K562 (cell line): ENCODE results near the gene ADAM8.

Source experiments
- CREB1 ChIP-seq, 2 experiments: sonication (generic) in 1 of 2; formaldehyde crosslinking in 1 of 2; IDR thresholded peaks; 2 replicates each; pipeline versions ENCODE4 v1.6.1 to v1.8.0; 2012 to 2022; ENCODE audit warnings: inconsistent platforms in 1 of 2, mild to moderate bottlenecking in 1 of 2, missing genetic modification reagents in 1 of 2, moderate library complexity in 1 of 2
- DMBX1 ChIP-seq: fragments of 250-450 bp; sonication (Bioruptor Pico); IDR thresholded peaks from 2 replicates; pipeline ENCODE4 v1.8.0; 2022; ENCODE audit warnings: inconsistent platforms, mild to moderate bottlenecking, moderate library complexity, borderline replicate concordance
- ZNF445 ChIP-seq: fragments of 250-450 bp; sonication (Bioruptor Pico); IDR thresholded peaks from 2 replicates; pipeline ENCODE4 v1.4.0; 2020; ENCODE audit warnings: low read depth, mild to moderate bottlenecking, moderate library complexity
- TF ChIP-seq, protein P1 (sequence below), 3 experiments: IDR thresholded peaks in 2 of 3; conservative IDR thresholded peaks in 1 of 3; 2 replicates each; pipeline ENCODE4 v1.5.1; 2011 to 2012; ENCODE audit warnings: low read length in 3 of 3, mild to moderate bottlenecking in 3 of 3, control low read depth in 2 of 3, improper control_type of control experiment in 1 of 3, inconsistent platforms in 1 of 3, low read depth in 1 of 3, mixed read lengths in 1 of 3, moderate library complexity in 1 of 3; ENCODE audit not compliant: insufficient read depth in 2 of 3
- TF ChIP-seq, protein P2 (sequence below): sonication (generic); formaldehyde crosslinking; IDR thresholded peaks from 2 replicates; pipeline ENCODE4 v1.4.0; 2020; ENCODE audit warnings: mild to moderate bottlenecking, missing genetic modification reagents

DNA sequence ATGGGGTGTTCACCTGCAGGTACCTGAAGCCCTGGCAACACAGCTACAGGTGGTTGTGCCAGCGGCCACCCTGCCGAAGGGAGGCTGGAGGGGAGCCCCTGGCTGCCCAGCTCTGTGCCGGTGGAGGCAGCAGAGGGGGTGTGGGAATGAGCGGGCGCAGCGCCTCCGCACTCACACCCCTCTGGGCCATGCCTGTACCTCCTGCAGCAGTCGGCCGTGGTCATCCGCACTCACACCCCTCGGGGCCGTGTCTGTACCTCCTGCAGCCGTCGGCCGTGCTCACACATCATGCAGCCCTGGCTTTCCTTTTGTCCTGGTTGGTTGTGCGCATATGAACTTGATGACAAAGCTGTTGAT, 33.7 kb upstream of the ADAM8 start:
- TF ChIP-seq, protein P1, sequence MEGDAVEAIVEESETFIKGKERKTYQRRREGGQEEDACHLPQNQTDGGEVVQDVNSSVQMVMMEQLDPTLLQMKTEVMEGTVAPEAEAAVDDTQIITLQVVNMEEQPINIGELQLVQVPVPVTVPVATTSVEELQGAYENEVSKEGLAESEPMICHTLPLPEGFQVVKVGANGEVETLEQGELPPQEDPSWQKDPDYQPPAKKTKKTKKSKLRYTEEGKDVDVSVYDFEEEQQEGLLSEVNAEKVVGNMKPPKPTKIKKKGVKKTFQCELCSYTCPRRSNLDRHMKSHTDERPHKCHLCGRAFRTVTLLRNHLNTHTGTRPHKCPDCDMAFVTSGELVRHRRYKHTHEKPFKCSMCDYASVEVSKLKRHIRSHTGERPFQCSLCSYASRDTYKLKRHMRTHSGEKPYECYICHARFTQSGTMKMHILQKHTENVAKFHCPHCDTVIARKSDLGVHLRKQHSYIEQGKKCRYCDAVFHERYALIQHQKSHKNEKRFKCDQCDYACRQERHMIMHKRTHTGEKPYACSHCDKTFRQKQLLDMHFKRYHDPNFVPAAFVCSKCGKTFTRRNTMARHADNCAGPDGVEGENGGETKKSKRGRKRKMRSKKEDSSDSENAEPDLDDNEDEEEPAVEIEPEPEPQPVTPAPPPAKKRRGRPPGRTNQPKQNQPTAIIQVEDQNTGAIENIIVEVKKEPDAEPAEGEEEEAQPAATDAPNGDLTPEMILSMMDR (IDR thresholded peaks at IDR 0.05 in 2 of 3, conservative IDR thresholded peaks at IDR 0.05 in 1 of 3; ENCODE audit: insufficient read depth in 2 of 3, low read depth in 1 of 3, low read length in 3 of 3), result no peak
- no peak for TF ChIP-seq CREB1 (IDR thresholded peaks at IDR 0.05)
- TF ChIP-seq CREB1 (CRISPR knock-in tag; IDR thresholded peaks at IDR 0.05), result no peak
- TF ChIP-seq ZNF445, result no peak
- TF ChIP-seq, protein P2, sequence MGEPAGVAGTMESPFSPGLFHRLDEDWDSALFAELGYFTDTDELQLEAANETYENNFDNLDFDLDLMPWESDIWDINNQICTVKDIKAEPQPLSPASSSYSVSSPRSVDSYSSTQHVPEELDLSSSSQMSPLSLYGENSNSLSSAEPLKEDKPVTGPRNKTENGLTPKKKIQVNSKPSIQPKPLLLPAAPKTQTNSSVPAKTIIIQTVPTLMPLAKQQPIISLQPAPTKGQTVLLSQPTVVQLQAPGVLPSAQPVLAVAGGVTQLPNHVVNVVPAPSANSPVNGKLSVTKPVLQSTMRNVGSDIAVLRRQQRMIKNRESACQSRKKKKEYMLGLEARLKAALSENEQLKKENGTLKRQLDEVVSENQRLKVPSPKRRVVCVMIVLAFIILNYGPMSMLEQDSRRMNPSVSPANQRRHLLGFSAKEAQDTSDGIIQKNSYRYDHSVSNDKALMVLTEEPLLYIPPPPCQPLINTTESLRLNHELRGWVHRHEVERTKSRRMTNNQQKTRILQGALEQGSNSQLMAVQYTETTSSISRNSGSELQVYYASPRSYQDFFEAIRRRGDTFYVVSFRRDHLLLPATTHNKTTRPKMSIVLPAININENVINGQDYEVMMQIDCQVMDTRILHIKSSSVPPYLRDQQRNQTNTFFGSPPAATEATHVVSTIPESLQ (CRISPR knock-in tag), result no peak
- TF ChIP-seq DMBX1, result no peak
